Measurements from ENCODE around the gene TUBGCP3. TPM values are rescaled to one million over a fixed set of nuclear protein-coding genes. Genes with fewer than 3 reads are reported as not detected.

The TUBGCP3 gene
- total RNA-seq, 4 donors from 2014 or later: 23.3 to 43.6 (median 30.0) TPM

DNA sequence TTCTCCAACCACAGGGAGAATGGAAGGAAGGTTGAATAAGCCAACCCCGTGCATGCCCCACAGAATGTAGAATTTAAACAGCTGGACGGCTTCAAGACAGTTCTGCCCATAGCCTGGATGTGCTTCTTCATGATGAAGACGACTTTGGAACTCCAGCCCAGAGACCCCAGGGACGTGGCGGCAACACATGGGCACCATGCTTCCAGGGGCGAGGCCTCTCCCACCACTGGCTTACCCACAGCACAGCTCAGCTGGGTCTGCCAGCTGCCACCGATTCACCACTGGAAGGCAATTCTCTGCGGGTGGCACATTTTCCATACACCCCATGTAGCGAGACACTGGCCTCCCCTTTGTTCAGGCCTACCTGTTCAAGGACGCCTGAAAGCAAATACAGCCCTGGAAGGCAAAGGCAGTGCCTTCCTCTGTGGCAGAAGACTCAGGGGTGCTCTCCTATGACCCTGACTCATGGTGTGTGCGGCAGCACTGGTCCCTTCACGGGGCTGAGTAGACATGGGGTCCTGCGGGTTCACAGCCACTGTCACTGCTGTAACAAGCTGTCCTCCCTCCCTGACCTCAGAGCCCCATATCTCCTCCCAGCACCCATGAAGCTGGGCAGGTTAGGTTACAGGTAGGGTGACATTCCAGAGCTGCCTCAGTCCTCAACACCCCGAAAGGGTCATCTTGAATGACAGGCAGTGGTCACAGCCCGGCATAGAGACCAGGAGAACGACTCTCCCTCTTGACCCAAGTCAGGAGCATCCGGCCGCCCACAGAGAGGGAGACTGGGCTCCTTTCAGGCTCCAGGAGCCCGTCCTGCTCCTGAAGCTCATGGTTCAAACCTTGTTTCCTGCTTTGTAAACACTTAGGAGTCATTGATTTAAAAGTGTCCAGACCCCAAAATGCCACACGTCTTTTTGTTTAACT lies 139.1 kb downstream of the TUBGCP3 start:
- DNase-seq: no peak
- 75% methylated on average over 20 of the region's 20 CpGs; no CpG with 5 or more reads in 1 of the 2 donors for WGBS, 2 donors (ENCODE audit: low coverage in 1 of 2)

DNA sequence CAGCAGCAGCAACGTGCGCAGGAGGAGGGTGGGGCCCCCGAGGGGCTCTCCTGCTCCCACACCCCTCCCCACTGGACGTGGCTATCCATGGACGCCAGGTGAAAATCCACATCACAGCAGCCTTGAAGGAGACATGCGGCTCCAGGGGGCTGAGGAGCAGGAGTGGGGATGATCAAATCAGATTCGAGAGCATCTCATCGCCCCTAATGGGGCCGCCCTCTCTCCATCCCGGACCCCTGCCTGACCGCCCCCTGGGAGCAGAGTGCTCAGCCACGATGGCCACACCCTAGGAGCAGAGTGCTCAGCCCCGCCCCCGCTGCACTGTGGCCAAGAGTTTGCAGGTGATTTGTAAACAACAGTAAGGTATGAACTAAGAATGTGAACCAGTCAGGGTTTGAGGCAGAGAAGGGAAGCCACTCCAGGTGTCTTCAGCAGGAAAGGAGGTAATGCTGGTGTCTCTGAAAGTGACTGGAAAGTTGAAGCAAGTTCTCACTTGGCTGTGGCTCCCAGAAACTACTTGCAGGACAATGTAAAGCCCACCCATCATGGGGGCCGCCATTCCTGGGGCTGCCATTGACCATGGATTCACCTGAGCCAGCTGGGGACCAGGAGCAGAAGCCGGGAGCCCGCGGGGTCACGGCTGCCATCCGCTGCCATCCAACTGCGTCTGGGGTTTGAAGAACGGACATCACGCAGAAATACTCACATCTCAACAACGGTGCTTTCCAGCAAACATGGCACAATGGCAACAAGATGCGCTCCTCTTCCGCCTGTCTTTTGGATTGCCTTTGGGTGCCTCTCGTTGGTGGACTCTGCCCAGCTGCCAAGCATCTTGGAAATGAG lies 140.0 kb downstream of the TUBGCP3 start:
- TF ChIP-seq POLR2AphosphoS5 (IDR thresholded peaks at IDR 0.05): no peak
- TF ChIP-seq POLR2A (IDR thresholded peaks at IDR 0.05): no peak
- TF ChIP-seq, protein P1, sequence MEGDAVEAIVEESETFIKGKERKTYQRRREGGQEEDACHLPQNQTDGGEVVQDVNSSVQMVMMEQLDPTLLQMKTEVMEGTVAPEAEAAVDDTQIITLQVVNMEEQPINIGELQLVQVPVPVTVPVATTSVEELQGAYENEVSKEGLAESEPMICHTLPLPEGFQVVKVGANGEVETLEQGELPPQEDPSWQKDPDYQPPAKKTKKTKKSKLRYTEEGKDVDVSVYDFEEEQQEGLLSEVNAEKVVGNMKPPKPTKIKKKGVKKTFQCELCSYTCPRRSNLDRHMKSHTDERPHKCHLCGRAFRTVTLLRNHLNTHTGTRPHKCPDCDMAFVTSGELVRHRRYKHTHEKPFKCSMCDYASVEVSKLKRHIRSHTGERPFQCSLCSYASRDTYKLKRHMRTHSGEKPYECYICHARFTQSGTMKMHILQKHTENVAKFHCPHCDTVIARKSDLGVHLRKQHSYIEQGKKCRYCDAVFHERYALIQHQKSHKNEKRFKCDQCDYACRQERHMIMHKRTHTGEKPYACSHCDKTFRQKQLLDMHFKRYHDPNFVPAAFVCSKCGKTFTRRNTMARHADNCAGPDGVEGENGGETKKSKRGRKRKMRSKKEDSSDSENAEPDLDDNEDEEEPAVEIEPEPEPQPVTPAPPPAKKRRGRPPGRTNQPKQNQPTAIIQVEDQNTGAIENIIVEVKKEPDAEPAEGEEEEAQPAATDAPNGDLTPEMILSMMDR (IDR thresholded peaks at IDR 0.05): no peak
- TF ChIP-seq EP300 (IDR thresholded peaks at IDR 0.05; ENCODE audit: low read depth): no peak
- Histone ChIP-seq H3K9me3 (no peaks in the 10 kb centered on the region), H3K4me1 (no peaks in the 10 kb centered on the region), H3K27ac (no peak overlapping the region), H3K4me3 (no peak overlapping the region), H3K27me3 (peaks cover 30% of the 10 kb centered on the region), H3K36me3 (no peaks in the 10 kb centered on the region)
- in situ Hi-C loops (cut with MboI; ENCODE audit: low pct_ligation_motif_present in 1 of 4, low pct_unique_long_range_greater_than_20kb in 1 of 4, low sequenced_read_pairs in 3 of 4) (loop anchor here (10.0 to 25.0 kb wide), 3 partner anchors 361 to 986 kb away; no protein-coding TSS in a partner anchor), intact Hi-C loops (cut with DNase I; ENCODE audit: low total_unique reads) (no loop called here)
- 36 to 76% methylated on average over 7 to 26 of the region's 27 CpGs for WGBS, 2 donors (ENCODE audit: low coverage in 1 of 2)
- DNase-seq: no peak

More for the DNA sequence above, 139.1 kb downstream of the TUBGCP3 start:
- Histone ChIP-seq H3K27ac (no peak overlapping the region), H3K4me3 (no peak overlapping the region), H3K36me3 (no peaks in the 10 kb centered on the region), H3K4me1 (no peaks in the 10 kb centered on the region), H3K27me3 (peaks cover 21% of the 10 kb centered on the region), H3K9me3 (no peaks in the 10 kb centered on the region)
- intact Hi-C loops (cut with DNase I; ENCODE audit: low total_unique reads) (no loop called here), in situ Hi-C loops (cut with MboI; ENCODE audit: low pct_ligation_motif_present in 1 of 4, low pct_unique_long_range_greater_than_20kb in 1 of 4, low sequenced_read_pairs in 3 of 4) (loop anchor here (10.0 to 25.0 kb wide), 3 partner anchors 362 to 987 kb away; no protein-coding TSS in a partner anchor)
- TF ChIP-seq POLR2AphosphoS5 (IDR thresholded peaks at IDR 0.05) (no peak), POLR2A (IDR thresholded peaks at IDR 0.05) (no peak), EP300 (IDR thresholded peaks at IDR 0.05; ENCODE audit: low read depth) (no peak)
- TF ChIP-seq, protein P1 (IDR thresholded peaks at IDR 0.05): no peak

DNA sequence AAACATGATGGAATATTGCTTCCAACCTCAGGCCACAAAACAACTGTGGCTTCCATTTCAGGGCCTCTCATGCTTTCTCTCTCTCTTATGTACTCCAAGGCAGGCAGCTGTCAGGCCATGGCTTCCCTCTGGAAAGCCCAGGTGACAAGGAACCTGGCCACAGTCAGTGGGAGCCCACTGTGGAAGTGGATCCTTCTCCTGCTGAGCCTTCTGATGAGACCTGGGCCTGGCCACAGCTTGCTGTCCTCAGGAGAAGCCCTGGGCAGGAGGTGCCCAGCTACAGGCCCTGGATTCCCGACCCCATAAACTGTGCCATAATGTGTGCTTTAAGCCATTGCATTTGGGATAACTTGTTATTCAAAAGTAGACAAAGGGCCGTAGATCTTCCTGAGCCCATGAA lies 140.6 kb downstream of the TUBGCP3 start:
- no peak for DNase-seq
- 74% methylated on average over 2 of the region's 2 CpGs; no CpG with 5 or more reads in 1 of the 2 donors for WGBS, 2 donors (ENCODE audit: low coverage in 1 of 2)
- Histone ChIP-seq H3K36me3 (no peaks in the 10 kb centered on the region), H3K9me3 (no peaks in the 10 kb centered on the region), H3K27ac (no peak overlapping the region), H3K27me3 (peaks cover 36% of the 10 kb centered on the region), H3K4me3 (no peak overlapping the region), H3K4me1 (no peaks in the 10 kb centered on the region)
- TF ChIP-seq, protein P1 (IDR thresholded peaks at IDR 0.05): no peak
- TF ChIP-seq EP300 (IDR thresholded peaks at IDR 0.05; ENCODE audit: low read depth) (no peak), POLR2A (IDR thresholded peaks at IDR 0.05) (no peak), POLR2AphosphoS5 (IDR thresholded peaks at IDR 0.05) (no peak)
- in situ Hi-C loops (cut with MboI; ENCODE audit: low pct_ligation_motif_present in 1 of 4, low pct_unique_long_range_greater_than_20kb in 1 of 4, low sequenced_read_pairs in 3 of 4): loop anchor here (10.0 to 25.0 kb wide), 3 partner anchors 360 to 985 kb away; no protein-coding TSS in a partner anchor
- intact Hi-C loops (cut with DNase I; ENCODE audit: low total_unique reads): no loop called here

DNA sequence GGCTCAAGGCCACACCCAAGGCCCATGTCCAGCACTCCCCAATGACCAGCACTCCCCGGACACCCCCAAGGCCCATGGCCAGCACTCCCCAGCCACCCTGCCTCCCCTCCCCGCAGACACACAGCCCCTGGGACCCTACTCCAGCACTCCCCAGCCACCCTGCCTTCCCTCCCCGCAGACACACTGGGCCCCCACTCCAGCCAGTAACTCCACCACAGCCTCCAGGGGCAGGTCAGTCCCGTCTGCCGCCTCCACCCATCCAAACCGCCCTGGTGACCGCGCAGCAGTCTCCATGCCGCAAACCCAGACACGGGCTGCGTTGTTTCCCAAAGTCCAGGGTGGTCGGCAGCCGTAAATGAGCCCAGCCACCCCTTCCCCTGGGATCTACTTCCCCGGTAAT lies 141.1 kb downstream of the TUBGCP3 start:
- TF ChIP-seq POLR2AphosphoS5 (IDR thresholded peaks at IDR 0.05): no peak
- H3K36me3 ChIP-seq: no peaks in the 10 kb centered on the region
- H3K27me3 ChIP-seq: peaks cover 41% of the 10 kb centered on the region
- H3K9me3 ChIP-seq: no peaks in the 10 kb centered on the region
- DNase-seq: no peak
- H3K4me1 ChIP-seq: no peaks in the 10 kb centered on the region
- no peak overlapping the region for H3K27ac ChIP-seq
- intact Hi-C loops (cut with DNase I; ENCODE audit: low total_unique reads) (no loop called here), in situ Hi-C loops (cut with MboI; ENCODE audit: low pct_ligation_motif_present in 1 of 4, low pct_unique_long_range_greater_than_20kb in 1 of 4, low sequenced_read_pairs in 3 of 4) (loop anchor here (10.0 to 25.0 kb wide), 3 partner anchors 360 to 985 kb away; no protein-coding TSS in a partner anchor)
- 93% methylated on average over 13 of the region's 14 CpGs; no CpG with 5 or more reads in 1 of the 2 donors for WGBS, 2 donors (ENCODE audit: low coverage in 1 of 2)
- H3K4me3 ChIP-seq: no peak overlapping the region
